HepG2 (cell line): Measurements from ENCODE around the gene EIF4ENIF1. TPM values are rescaled to one million over a fixed set of nuclear protein-coding genes. Genes with fewer than 3 reads are reported as not detected.

Experiments
- CREB3 ChIP-seq: sonication (generic); formaldehyde crosslinking; IDR thresholded peaks from 2 replicates; pipeline ENCODE4 v1.5.0; 2020; ENCODE audit warnings: missing genetic modification reagents
- DMTF1 ChIP-seq: sonication (generic); formaldehyde crosslinking; IDR thresholded peaks from 2 replicates; pipeline ENCODE4 v1.4.0; 2020; ENCODE audit warnings: mild to moderate bottlenecking, missing genetic modification reagents
- DR1 ChIP-seq: sonication (generic); formaldehyde crosslinking; IDR thresholded peaks from 2 replicates; pipeline ENCODE4 v1.8.0; 2021; ENCODE audit warnings: mild to moderate bottlenecking, missing genetic modification reagents, inconsistent platforms
- HBP1 ChIP-seq: IDR thresholded peaks from 2 replicates; pipeline ENCODE4 v1.6.1; 2016; ENCODE audit warnings: low read depth, control low read depth
- KDM3A ChIP-seq: IDR thresholded peaks from 2 replicates; pipeline ENCODE4 v1.6.1; 2018; ENCODE audit warnings: low read depth, missing compliant biosample characterization
- KLF6 ChIP-seq: IDR thresholded peaks from 2 replicates; pipeline ENCODE4 v1.8.0; 2016; ENCODE audit warnings: missing biosample characterization, missing genetic modification reagents
- MYNN ChIP-seq: sonication (generic); formaldehyde crosslinking; IDR thresholded peaks from 2 replicates; pipeline ENCODE4 v1.4.0; 2020; ENCODE audit warnings: mild to moderate bottlenecking, low read depth, missing genetic modification reagents
- NFE2 ChIP-seq: sonication (generic); formaldehyde crosslinking; IDR thresholded peaks from 2 replicates; pipeline ENCODE4 v1.4.0; 2020; ENCODE audit warnings: missing genetic modification reagents
- NR2F1 ChIP-seq, 2 experiments: fragments of 450-650 bp in 1 of 2; formaldehyde crosslinking in 1 of 2; IDR thresholded peaks; 2 replicates each; pipeline versions ENCODE4 v1.5.0 to v1.6.1; 2016 to 2020; ENCODE audit warnings: mild to moderate bottlenecking in 1 of 2, missing compliant biosample characterization in 1 of 2, missing genetic modification reagents in 1 of 2, moderate library complexity in 1 of 2
- SP140L ChIP-seq: sonication (generic); formaldehyde crosslinking; IDR thresholded peaks from 2 replicates; pipeline ENCODE4 v1.4.0; 2020; ENCODE audit warnings: missing genetic modification reagents, borderline replicate concordance
- STAG1 ChIP-seq: sonication (generic); formaldehyde crosslinking; IDR thresholded peaks from 2 replicates; pipeline ENCODE4 v1.4.0; 2020; ENCODE audit warnings: missing genetic modification reagents
- TEAD2 ChIP-seq: sonication (generic); formaldehyde crosslinking; IDR thresholded peaks from 2 replicates; pipeline ENCODE4 v1.9.0; 2021; ENCODE audit warnings: missing genetic modification reagents
- ZBTB14 ChIP-seq: sonication (generic); formaldehyde crosslinking; IDR thresholded peaks from 2 replicates; pipeline ENCODE4 v1.4.0; 2020; ENCODE audit warnings: missing genetic modification reagents
- ZC3H4 ChIP-seq: sonication (generic); formaldehyde crosslinking; IDR thresholded peaks from 2 replicates; pipeline ENCODE4 v1.4.0; 2020; ENCODE audit warnings: missing genetic modification reagents, borderline replicate concordance
- ZEB1 ChIP-seq: IDR thresholded peaks from 2 replicates; pipeline ENCODE4 v1.6.1; 2012; ENCODE audit warnings: mild to moderate bottlenecking, low read depth, inconsistent platforms; ENCODE audit not compliant: insufficient replicate concordance
- ZNF234 ChIP-seq: sonication (generic); formaldehyde crosslinking; conservative IDR thresholded peaks from 2 replicates; pipeline ENCODE4 v1.5.1; 2020; ENCODE audit warnings: mild to moderate bottlenecking, missing genetic modification reagents
- ZNF253 ChIP-seq: sonication (generic); formaldehyde crosslinking; IDR thresholded peaks from 2 replicates; pipeline ENCODE4 v1.8.0; 2022; ENCODE audit warnings: mild to moderate bottlenecking, missing genetic modification reagents, borderline replicate concordance
- ZNF274 ChIP-seq: sonication (generic); formaldehyde crosslinking; IDR thresholded peaks from 2 replicates; pipeline ENCODE4 v1.5.1; 2020; ENCODE audit warnings: mild to moderate bottlenecking, missing genetic modification reagents
- ZNF331 ChIP-seq: sonication (generic); formaldehyde crosslinking; IDR thresholded peaks from 2 replicates; pipeline ENCODE4 v1.4.0; 2020; ENCODE audit warnings: missing genetic modification reagents
- ZNF543 ChIP-seq: sonication (generic); formaldehyde crosslinking; IDR thresholded peaks from 2 replicates; pipeline ENCODE4 v1.4.0; 2020; ENCODE audit warnings: mild to moderate bottlenecking, missing genetic modification reagents
- ZNF619 ChIP-seq: sonication (generic); formaldehyde crosslinking; IDR thresholded peaks from 2 replicates; pipeline ENCODE4 v1.4.0; 2020; ENCODE audit warnings: mild to moderate bottlenecking, missing genetic modification reagents
- ZNF737 ChIP-seq: sonication (generic); formaldehyde crosslinking; IDR thresholded peaks from 2 replicates; pipeline ENCODE4 v1.5.0; 2020; ENCODE audit warnings: missing genetic modification reagents, mild to moderate bottlenecking, borderline replicate concordance
- ZSCAN22 ChIP-seq: sonication (generic); formaldehyde crosslinking; IDR thresholded peaks from 2 replicates; pipeline ENCODE4 v1.4.0; 2020; ENCODE audit warnings: mild to moderate bottlenecking, missing genetic modification reagents
- ZSCAN29 ChIP-seq: sonication (generic); formaldehyde crosslinking; conservative IDR thresholded peaks from 2 replicates; pipeline ENCODE4 v1.4.0; 2020; ENCODE audit warnings: mild to moderate bottlenecking, missing genetic modification reagents
- polyA plus RNA-seq, 8 experiments: library from polyadenylated mRNA; depleted of rRNA in 3 of 8; stranded (reverse) in 7 of 8; unstranded in 1 of 8; fragments of >200 nt; fragmentation: Illumina TruSeq in 4 of 8; extraction: Trizol in 4 of 8; gene quantifications; 2 replicates each; pipeline versions ENCODE4 v1.2.1 to v1.2.3, GENCODE V29; 2011 to 2016; ENCODE audit warnings: low read depth in 4 of 8, missing spikeins in 1 of 8, mixed read lengths in 1 of 8; ENCODE audit not compliant: insufficient read depth in 1 of 8
- total RNA-seq, 5 experiments: library from RNA; depleted of rRNA; stranded (reverse); fragments of >200 nt; fragmentation: Illumina TruSeq; extraction: Trizol; gene quantifications; 2 replicates each; pipeline ENCODE4 v1.2.3, GENCODE V29; 2016; ENCODE audit warnings: low read depth in 1 of 5

The EIF4ENIF1 gene
- total and polyA plus RNA-seq, 2 of the 13 experiments (the other 11 are each of a cell fraction or from before 2014, with no cell fraction given): 11.9 to 12.3 TPM

- TF ChIP-seq DR1: peak; percentile 72
- TF ChIP-seq NR2F1 (CRISPR knock-in tag; IDR thresholded peaks at IDR 0.05): no peak; a peak in 1 of 4 replicates
- TF ChIP-seq ZNF274: peak; percentile 59; the same call in 1 of the 2 replicates
- TF ChIP-seq ZNF331 (CRISPR knock-in tag): no peak; the same call in 1 of the 2 replicates
- peak; percentile 97 for TF ChIP-seq ZBTB14 (CRISPR knock-in tag)
- peak; percentile 18 for TF ChIP-seq STAG1
- 0 out of 2 replicates have a peak, but pooled peaks have one; percentile 20 for TF ChIP-seq ZC3H4 (CRISPR knock-in tag)
- TF ChIP-seq ZNF543 (CRISPR knock-in tag): peak; percentile 74
- 0 out of 2 replicates have a peak, but pooled peaks have one; percentile 66 for TF ChIP-seq SP140L (CRISPR knock-in tag)
- TF ChIP-seq ZNF253: no peak
- TF ChIP-seq ZNF737 (CRISPR knock-in tag): 0 out of 2 replicates have a peak, but pooled peaks have one; percentile 60
- no peak for TF ChIP-seq NFE2 (CRISPR knock-in tag)
- TF ChIP-seq ZNF619 (CRISPR knock-in tag): peak; percentile 96
- 0 out of 2 replicates have a peak, but pooled peaks have one; percentile 49 for TF ChIP-seq TEAD2 (CRISPR knock-in tag)
- TF ChIP-seq ZSCAN29 (CRISPR knock-in tag): 0 out of 2 replicates have a peak, but pooled peaks have one; percentile 9
- TF ChIP-seq HBP1 (CRISPR knock-in tag): peak; percentile 86; the same call in 1 of the 2 replicates
- no peak for TF ChIP-seq ZSCAN22 (CRISPR knock-in tag)
- peak; percentile 66; the same call in 1 of the 2 replicates for TF ChIP-seq CREB3 (CRISPR knock-in tag)
- no peak for TF ChIP-seq ZEB1
- TF ChIP-seq ZNF234 (CRISPR knock-in tag): no peak
- TF ChIP-seq DMTF1 (CRISPR knock-in tag): no peak
- TF ChIP-seq KLF6 (CRISPR knock-in tag): no peak; the same call in 1 of the 2 replicates
- peak; percentile 59; the same call in 1 of the 2 replicates for TF ChIP-seq KDM3A (CRISPR knock-in tag)
- TF ChIP-seq MYNN: no peak
Measured at GRCh38 chr22:31399211-31400022, 90.2 kb downstream of the EIF4ENIF1 start, which contains the start of gene DRG1 (continued).
